ENCODE data around the gene WDR74.

- TF ChIP-seq GATA3 (IDR thresholded peaks at IDR 0.05; ENCODE audit: low read depth, low read length) (no peak), GATA2 (IDR thresholded peaks at IDR 0.05; ENCODE audit: low read depth, low read length) (no peak)
Measured at GRCh38 chr11:62875698-62876478, 36.5 kb upstream of the WDR74 start.
